ENCODE measurements around the gene NGRN.
"Not testable (repeated sequence)": the region's sequence is repeated elsewhere in the genome, so short reads cannot be mapped to it uniquely, and the experiment has no call there.

The NGRN gene

GRCh38 chr15:90234096-90234988, 31.1 kb upstream of the NGRN start, which contains the start of gene GDPGP1:
TSS of gene GDPGP1 (plus strand) at chr15:90234209. CDS start at chr15:90240909, 6,700 bp downstream.
- DNase-seq, result no peak

GRCh38 chr15:90239371-90239770, 26.1 kb upstream of the NGRN start:
- DNase-seq, result no peak

GRCh38 chr15:90240856-90241255, 24.6 kb upstream of the NGRN start:
- no peak for DNase-seq

- DNase-seq, result no peak
Measured at GRCh38 chr15:90241343-90242192, 23.9 kb upstream of the NGRN start.

GRCh38 chr15:90243943-90244639, 21.4 kb upstream of the NGRN start:
- DNase-seq, result no peak

- no peak for DNase-seq
Measured at GRCh38 chr15:90248789-90249202, 16.7 kb upstream of the NGRN start.

- peak; percentile 66 for DNase-seq
Measured at GRCh38 chr15:90249203-90249863, 16.1 kb upstream of the NGRN start, which contains the start of gene TTLL13. TSS of gene TTLL13 (plus strand) at chr15:90249556. CDS start at chr15:90250631, 1,075 bp downstream.

- no peak for DNase-seq
Measured at GRCh38 chr15:90257776-90258175, 7.7 kb upstream of the NGRN start.

- no peak for DNase-seq
Measured at GRCh38 chr15:90259524-90259923, 5.9 kb upstream of the NGRN start.

- not testable (repeated sequence) for DNase-seq
Measured at GRCh38 chr15:90260731-90261130, 4.7 kb upstream of the NGRN start.

- DNase-seq, result no peak
Measured at GRCh38 chr15:90261811-90262210, 3.7 kb upstream of the NGRN start.

- DNase-seq, result no peak
Measured at GRCh38 chr15:90262426-90262825, 3.0 kb upstream of the NGRN start.

- DNase-seq, result peak; percentile 19
Measured at GRCh38 chr15:90264671-90265070, 801 bp upstream of the NGRN start.

- DNase-seq, result peak; percentile 41
Measured at GRCh38 chr15:90266061-90266431, 574 bp downstream of the NGRN start.

- DNase-seq, result no peak
Measured at GRCh38 chr15:90266485-90266884, 1.0 kb downstream of the NGRN start.

GRCh38 chr15:90268415-90268814, 2.9 kb downstream of the NGRN start:
- DNase-seq, result no peak

- no peak for DNase-seq
Measured at GRCh38 chr15:90270502-90271150, 5.2 kb downstream of the NGRN start.

- DNase-seq, result no peak
Measured at GRCh38 chr15:90271459-90272166, 6.1 kb downstream of the NGRN start.

GRCh38 chr15:90278467-90278866, 13.0 kb downstream of the NGRN start:
- DNase-seq, result not testable (repeated sequence)

- not testable (repeated sequence) for DNase-seq
Measured at GRCh38 chr15:90280743-90281142, 15.3 kb downstream of the NGRN start.

GRCh38 chr15:90281637-90282036, 16.2 kb downstream of the NGRN start:
- DNase-seq, result not testable (repeated sequence)
